Naive thymus-derived CD8-positive, alpha-beta T cell (primary cell): Measurements from ENCODE around the gene CTBP2. TPM values are rescaled to one million over a fixed set of nuclear protein-coding genes. Genes with fewer than 3 reads are reported as not detected.

Experiments used
- ATAC-seq, 2 donors: fragments of 150-1000 bp; cut with Tn5 transposase in 1 of 2; sonication (Bioruptor Pico), chemical (Tn5 transposase) in 1 of 2; 1 replicate in 1 of 2; 2 replicates in 1 of 2; pipeline ENCODE4 v1.10.0; 2021; ENCODE audit warnings: mild to moderate bottlenecking in 2 of 2, moderate library complexity in 2 of 2
- POLR2A ChIA-PET: fragments of 350-600 bp; sonication (Branson Sonifier 250); formaldehyde crosslinking; loops from one replicate; lab custom pipeline; 2021; ENCODE audit warnings: antibody characterized with exemption; lab: Charles Lee
- DNase-seq, 10 donors: peaks; one replicate each; pipeline versions ENCODE4 v3.0.0 to v3.0.0-alpha.2; 2020 to 2022
- H3K27ac Mint-ChIP-seq, 10 donors: one replicate each; pipeline ENCODE4 v1.8.0; 2020 to 2022; ENCODE audit warnings: mild to moderate bottlenecking in 10 of 10, mixed read lengths in 10 of 10, moderate library complexity in 4 of 10, inconsistent platforms in 1 of 10
- H3K27me3 Mint-ChIP-seq, 5 donors: one replicate each; pipeline ENCODE4 v1.8.0; 2021 to 2022; ENCODE audit warnings: mixed read lengths in 5 of 5
- H3K36me3 Mint-ChIP-seq, 3 donors: one replicate each; pipeline ENCODE4 v1.8.0; 2020 to 2022; ENCODE audit warnings: mixed read lengths in 3 of 3, mild to moderate bottlenecking in 2 of 3, inconsistent platforms in 1 of 3
- H3K4me1 Mint-ChIP-seq, 4 donors: one replicate each; pipeline ENCODE4 v1.8.0; 2021 to 2022; ENCODE audit warnings: mixed read lengths in 4 of 4
- H3K4me3 Mint-ChIP-seq, 10 donors: one replicate each; pipeline ENCODE4 v1.8.0; 2020 to 2022; ENCODE audit warnings: mild to moderate bottlenecking in 10 of 10, mixed read lengths in 10 of 10, moderate library complexity in 6 of 10, inconsistent platforms in 1 of 10
- H3K9me3 Mint-ChIP-seq, 9 donors: one replicate each; pipeline ENCODE4 v1.8.0; 2020 to 2022; ENCODE audit warnings: mixed read lengths in 9 of 9, mild to moderate bottlenecking in 3 of 9, inconsistent platforms in 1 of 9, moderate library complexity in 1 of 9
- polyA plus RNA-seq, 3 donors: library from polyadenylated mRNA; unstranded; fragments of 300-500 nt; fragmentation: Illumina TruSeq; gene quantifications; one replicate each; pipeline ENCODE4 v1.2.3, GENCODE V29; 2021
- total RNA-seq, 8 experiments: library from RNA in 2 of 8; stranded (reverse) in 2 of 8; gene quantifications; one replicate each; pipeline ENCODE4 v1.2.3 and lab custom pipeline; 2021 to 2026

The CTBP2 gene
- total and polyA plus RNA-seq, 5 experiments from 2014 or later, result 0.05 to 3.1 (median 0.42) TPM

- ATAC-seq (no peak), DNase-seq (no peak)
- Mint-ChIP-seq H3K4me1 (peaks cover 19 to 38% (median 28%) of the 10 kb centered on the region in 4 donors), H3K27ac (peak overlapping the region; percentile 1 to 76 (median 27)), H3K4me3 (peak overlapping the region in 1 of 10 donors; percentile 19), H3K36me3 (peaks cover 0 to 85% (median 12%) of the 10 kb centered on the region in 3 donors), H3K27me3 (no peaks in the 10 kb centered on the region), H3K9me3 (no peaks in the 10 kb centered on the region)
- POLR2A ChIA-PET, result interaction anchor here (0.6 to 0.7 kb wide), 2 partner anchors 9 to 137 kb away, joined by 3 to 4 read pairs; no protein-coding TSS in a partner anchor
Measured at GRCh38 chr10:124977648-124978375, 182.6 kb downstream of the CTBP2 start.

GRCh38 chr10:124977161-124977560 lies 183.2 kb downstream of the CTBP2 start:
- DNase-seq, result no peak
- H3K9me3 Mint-ChIP-seq, result no peaks in the 10 kb centered on the region
- H3K27ac Mint-ChIP-seq, result peak overlapping the region in 4 of 10 donors; percentile 27 to 74 (median 52)
- peaks cover 20 to 39% (median 28%) of the 10 kb centered on the region in 4 donors for H3K4me1 Mint-ChIP-seq
- peaks cover 0 to 85% (median 14%) of the 10 kb centered on the region in 3 donors for H3K36me3 Mint-ChIP-seq
- POLR2A ChIA-PET, result interaction anchor here (0.7 kb wide), 1 partner anchor 137 kb away, joined by 4 read pairs; no protein-coding TSS in a partner anchor
- no peak for ATAC-seq
- H3K4me3 Mint-ChIP-seq, result no peak overlapping the region
- no peaks in the 10 kb centered on the region for H3K27me3 Mint-ChIP-seq

- H3K27me3 Mint-ChIP-seq, result no peaks in the 10 kb centered on the region
- H3K36me3 Mint-ChIP-seq, result peaks cover 0 to 82% (median 11%) of the 10 kb centered on the region in 3 donors
- H3K27ac Mint-ChIP-seq, result peak overlapping the region in 9 of 10 donors; percentile 15 to 79 (median 60)
- no peaks in the 10 kb centered on the region for H3K9me3 Mint-ChIP-seq
- peak overlapping the region in 1 of 10 donors; percentile 9 for H3K4me3 Mint-ChIP-seq
- DNase-seq, result peak in 1 of 10 donors; percentile 5
- POLR2A ChIA-PET, result no interaction called here
- peaks cover 18 to 41% (median 36%) of the 10 kb centered on the region in 4 donors for H3K4me1 Mint-ChIP-seq
- ATAC-seq, result no peak
Measured at GRCh38 chr10:124975977-124976514, 184.3 kb downstream of the CTBP2 start.

- no peak overlapping the region for H3K27ac Mint-ChIP-seq
- H3K27me3 Mint-ChIP-seq, result no peaks in the 10 kb centered on the region
- peaks cover 0 to 84% (median 13%) of the 10 kb centered on the region in 3 donors for H3K36me3 Mint-ChIP-seq
- ATAC-seq, result no peak
- peaks cover 23 to 53% (median 47%) of the 10 kb centered on the region in 4 donors for H3K4me1 Mint-ChIP-seq
- POLR2A ChIA-PET, result no interaction called here
- no peak overlapping the region for H3K4me3 Mint-ChIP-seq
- H3K9me3 Mint-ChIP-seq, result no peaks in the 10 kb centered on the region
- no peak for DNase-seq
Measured at GRCh38 chr10:124974131-124974530, 186.2 kb downstream of the CTBP2 start.

GRCh38 chr10:124972637-124973036 lies 187.7 kb downstream of the CTBP2 start:
- Mint-ChIP-seq H3K27ac (peak overlapping the region in 2 of 10 donors; percentile 62 to 75), H3K4me1 (peaks cover 25 to 54% (median 50%) of the 10 kb centered on the region in 4 donors), H3K27me3 (no peaks in the 10 kb centered on the region), H3K36me3 (peaks cover 0 to 89% (median 15%) of the 10 kb centered on the region in 3 donors), H3K4me3 (no peak overlapping the region), H3K9me3 (no peaks in the 10 kb centered on the region)
- POLR2A ChIA-PET, result no interaction called here
- ATAC-seq, result no peak
- DNase-seq, result no peak

GRCh38 chr10:124971276-124971675 lies 189.1 kb downstream of the CTBP2 start:
- POLR2A ChIA-PET, result no interaction called here
- no peak for DNase-seq
- H3K9me3 Mint-ChIP-seq, result no peaks in the 10 kb centered on the region

GRCh38 chr10:124967255-124967654 lies 193.1 kb downstream of the CTBP2 start:
- DNase-seq (no peak), ATAC-seq (no peak)
- Mint-ChIP-seq H3K9me3 (no peaks in the 10 kb centered on the region), H3K4me1 (peaks cover 25 to 52% (median 46%) of the 10 kb centered on the region in 4 donors), H3K36me3 (peaks cover 0 to 80% (median 11%) of the 10 kb centered on the region in 3 donors), H3K27ac (peak overlapping the region in 4 of 10 donors; percentile 3 to 55 (median 8)), H3K27me3 (no peaks in the 10 kb centered on the region), H3K4me3 (no peak overlapping the region)
- POLR2A ChIA-PET, result no interaction called here

More at GRCh38 chr10:124971276-124971675, 189.1 kb downstream of the CTBP2 start:
- no peaks in the 10 kb centered on the region for H3K27me3 Mint-ChIP-seq
- peaks cover 0 to 92% (median 22%) of the 10 kb centered on the region in 3 donors for H3K36me3 Mint-ChIP-seq
- peak overlapping the region in 3 of 10 donors; percentile 1 to 26 (median 9) for H3K4me3 Mint-ChIP-seq
- peak overlapping the region in 9 of 10 donors; percentile 16 to 90 (median 72) for H3K27ac Mint-ChIP-seq
- H3K4me1 Mint-ChIP-seq, result peaks cover 29 to 54% (median 48%) of the 10 kb centered on the region in 4 donors
- ATAC-seq, result no peak

GRCh38 chr10:124966008-124966407 lies 194.4 kb downstream of the CTBP2 start:
- peaks cover 0 to 73% (median 11%) of the 10 kb centered on the region in 3 donors for H3K36me3 Mint-ChIP-seq
- H3K27me3 Mint-ChIP-seq, result no peaks in the 10 kb centered on the region
- H3K4me3 Mint-ChIP-seq, result no peak overlapping the region
- POLR2A ChIA-PET, result interaction anchor here (0.6 kb wide), 1 partner anchor 165 kb away, joined by 3 read pairs; no protein-coding TSS in a partner anchor
- peaks cover 28 to 50% (median 47%) of the 10 kb centered on the region in 4 donors for H3K4me1 Mint-ChIP-seq
- H3K9me3 Mint-ChIP-seq, result no peaks in the 10 kb centered on the region
- no peak overlapping the region for H3K27ac Mint-ChIP-seq
- ATAC-seq (no peak), DNase-seq (no peak)

- POLR2A ChIA-PET, result no interaction called here
- Mint-ChIP-seq H3K9me3 (no peaks in the 10 kb centered on the region), H3K4me1 (peaks cover 26 to 49% (median 43%) of the 10 kb centered on the region in 4 donors), H3K27ac (no peak overlapping the region), H3K4me3 (no peak overlapping the region), H3K36me3 (peaks cover 0 to 56% (median 9%) of the 10 kb centered on the region in 3 donors), H3K27me3 (no peaks in the 10 kb centered on the region)
- ATAC-seq (no peak), DNase-seq (no peak)
Measured at GRCh38 chr10:124963866-124964720, 196.3 kb downstream of the CTBP2 start.

GRCh38 chr10:124962421-124962820 lies 197.9 kb downstream of the CTBP2 start:
- DNase-seq (no peak), ATAC-seq (no peak)
- Mint-ChIP-seq H3K9me3 (no peaks in the 10 kb centered on the region), H3K27ac (no peak overlapping the region), H3K4me1 (peaks cover 28 to 52% (median 45%) of the 10 kb centered on the region in 4 donors), H3K4me3 (no peak overlapping the region), H3K36me3 (peaks cover 0 to 44% (median 5%) of the 10 kb centered on the region in 3 donors), H3K27me3 (no peaks in the 10 kb centered on the region)
- POLR2A ChIA-PET, result no interaction called here

- Mint-ChIP-seq H3K27ac (peak overlapping the region in 4 of 10 donors; percentile 9 to 70 (median 48)), H3K36me3 (peaks cover 0 to 33% (median 0%) of the 10 kb centered on the region in 3 donors), H3K4me3 (peak overlapping the region in 1 of 10 donors; percentile 3), H3K4me1 (peaks cover 28 to 57% (median 50%) of the 10 kb centered on the region in 4 donors), H3K9me3 (no peaks in the 10 kb centered on the region), H3K27me3 (no peaks in the 10 kb centered on the region)
- no peak for DNase-seq
- no peak for ATAC-seq
- POLR2A ChIA-PET, result no interaction called here
Measured at GRCh38 chr10:124961248-124961570, 199.2 kb downstream of the CTBP2 start.

GRCh38 chr10:124959564-124959963 lies 200.8 kb downstream of the CTBP2 start:
- Mint-ChIP-seq H3K9me3 (no peaks in the 10 kb centered on the region), H3K36me3 (peaks cover 0 to 30% (median 0%) of the 10 kb centered on the region in 3 donors), H3K27ac (peak overlapping the region in 6 of 10 donors; percentile 13 to 85 (median 34)), H3K4me1 (peaks cover 27 to 63% (median 55%) of the 10 kb centered on the region in 4 donors), H3K4me3 (peak overlapping the region in 3 of 10 donors; percentile 23 to 37 (median 30)), H3K27me3 (no peaks in the 10 kb centered on the region)
- POLR2A ChIA-PET, result no interaction called here
- ATAC-seq, result no peak
- DNase-seq, result no peak
